SK-N-DZ (cell line): ENCODE data around the gene DNAJC11.

Source experiments
- DNase-seq: peaks from one replicate; pipeline ENCODE4 v3.0.0-alpha.2; 2015; ENCODE audit warnings: low spot score

Gene DNAJC11

GRCh38 chr1:6624710-6625583 lies 76.7 kb downstream of the DNAJC11 start, which contains the start of gene THAP3:
TSS of gene THAP3 (plus strand) at chr1:6624868. CDS start at chr1:6625219, 351 bp downstream.
- DNase-seq, result peak; percentile 73

- DNase-seq, result no peak
Observed at GRCh38 chr1:6623269-6623965, 78.2 kb downstream of the DNAJC11 start.

- no peak for DNase-seq
Observed at GRCh38 chr1:6622396-6623152, 79.0 kb downstream of the DNAJC11 start.

GRCh38 chr1:6621429-6622391 lies 79.9 kb downstream of the DNAJC11 start:
- no peak for DNase-seq

- no peak for DNase-seq
Observed at GRCh38 chr1:6619045-6619444, 82.6 kb downstream of the DNAJC11 start.

- no peak for DNase-seq
Observed at GRCh38 chr1:6614929-6615785, 86.5 kb downstream of the DNAJC11 start.

GRCh38 chr1:6614019-6614928 lies 87.3 kb downstream of the DNAJC11 start:
- DNase-seq, result no peak

GRCh38 chr1:6613361-6614018 lies 88.1 kb downstream of the DNAJC11 start, which contains the start of gene PHF13:
TSS of gene PHF13 (plus strand) at chr1:6613731. CDS start at chr1:6614067, 336 bp downstream.
- DNase-seq, result peak; percentile 97

GRCh38 chr1:6612641-6613360 lies 88.8 kb downstream of the DNAJC11 start:
- DNase-seq, result peak; percentile 36

GRCh38 chr1:6603915-6604558 lies 97.6 kb downstream of the DNAJC11 start:
- DNase-seq, result peak; percentile 71

- DNase-seq, result peak; percentile 68
Observed at GRCh38 chr1:6603238-6603914, 98.2 kb downstream of the DNAJC11 start.

GRCh38 chr1:6602669-6603237 lies 98.9 kb downstream of the DNAJC11 start, which contains the start of gene KLHL21:
TSS of gene KLHL21 (minus strand) at chr1:6602869. CDS start at chr1:6602817, 52 bp downstream.
- DNase-seq, result peak; percentile 81

- peak; percentile 20 for DNase-seq
Observed at GRCh38 chr1:6601923-6602668, 99.5 kb downstream of the DNAJC11 start.

GRCh38 chr1:6601049-6601922 lies 100.3 kb downstream of the DNAJC11 start:
- no peak for DNase-seq
